HFFc6 (cell line): ENCODE measurements around the gene CD86. TPM values are rescaled to one million over a fixed set of nuclear protein-coding genes. Genes with fewer than 3 reads are reported as not detected.

Experiments
- DNase-seq: peaks from one replicate; pipeline ENCODE4 v3.0.0-alpha.2; 2018
- H3K27ac Mint-ChIP-seq: 2 replicates; pipeline ENCODE4 v1.8.0; 2020; ENCODE audit warnings: mild to moderate bottlenecking, mixed read lengths
- H3K27me3 Mint-ChIP-seq: 2 replicates; pipeline ENCODE4 v1.8.0; 2021; ENCODE audit warnings: mild to moderate bottlenecking, moderate library complexity, mixed read lengths; ENCODE audit not compliant: insufficient read depth
- H3K36me3 Mint-ChIP-seq: 2 replicates; pipeline ENCODE4 v1.8.0; 2021; ENCODE audit warnings: low read depth, mixed read lengths
- H3K4me1 Mint-ChIP-seq: 2 replicates; pipeline ENCODE4 v1.8.0; 2020; ENCODE audit warnings: low read depth, mixed read lengths
- H3K4me3 Mint-ChIP-seq: 2 replicates; pipeline ENCODE4 v1.8.0; 2020; ENCODE audit warnings: mild to moderate bottlenecking, moderate library complexity, mixed read lengths
- H3K9me3 Mint-ChIP-seq: 2 replicates; pipeline ENCODE4 v1.8.0; 2020; ENCODE audit warnings: mild to moderate bottlenecking, mixed read lengths
- CTCF ChIP-seq: fragments of 200-600 bp; sonication (generic); IDR thresholded peaks from 2 replicates; pipeline ENCODE4 v1.5.0; 2021; ENCODE audit warnings: antibody characterized with exemption, mild to moderate bottlenecking
- total RNA-seq, 6 experiments: library from RNA; stranded (reverse); fragmentation: NEBNext Ultra II Directional; extraction: Animal tissue kit (Norgen Biotek cat#: 25700); gene quantifications; 2 replicates in 1 of 6; 3 replicates in 5 of 6; pipeline ENCODE4 v1.2.3, GENCODE V29; 2021

CD86 gene
- total RNA-seq, 6 experiments from 2014 or later, result not detected

- H3K4me3 Mint-ChIP-seq, result no peak overlapping the region
- DNase-seq, result no peak
These were observed 3.1 kb downstream of the CD86 start for GRCh38 chr3:122058294-122058693.

GRCh38 chr3:122060040-122060698 is 5.0 kb downstream of the CD86 start:
- no peak for DNase-seq
- Mint-ChIP-seq H3K27ac (no peak overlapping the region), H3K4me1 (no peaks in the 10 kb centered on the region), H3K9me3 (no peaks in the 10 kb centered on the region), H3K4me3 (no peak overlapping the region), H3K27me3 (peaks cover 5% of the 10 kb centered on the region; the same call in 1 of the 2 replicates), H3K36me3 (no peaks in the 10 kb centered on the region)
- TF ChIP-seq CTCF, result no peak

More at GRCh38 chr3:122058294-122058693, 3.1 kb downstream of the CD86 start:
- Mint-ChIP-seq H3K27ac (no peak overlapping the region), H3K36me3 (no peaks in the 10 kb centered on the region), H3K9me3 (no peaks in the 10 kb centered on the region), H3K4me1 (no peaks in the 10 kb centered on the region), H3K27me3 (peaks cover 5% of the 10 kb centered on the region; the same call in 1 of the 2 replicates)
- TF ChIP-seq CTCF, result no peak

- no peak overlapping the region for H3K27ac Mint-ChIP-seq
- peaks cover 4% of the 10 kb centered on the region for H3K27me3 Mint-ChIP-seq
- TF ChIP-seq CTCF, result no peak
- no peaks in the 10 kb centered on the region for H3K9me3 Mint-ChIP-seq
- no peak for DNase-seq
- no peak overlapping the region for H3K4me3 Mint-ChIP-seq
- no peaks in the 10 kb centered on the region for H3K4me1 Mint-ChIP-seq
- no peaks in the 10 kb centered on the region for H3K36me3 Mint-ChIP-seq
These were observed 8.7 kb downstream of the CD86 start for GRCh38 chr3:122063908-122064307.

GRCh38 chr3:122064326-122064725 is 9.2 kb downstream of the CD86 start:
- DNase-seq, result no peak
- Mint-ChIP-seq H3K27me3 (peaks cover 3% of the 10 kb centered on the region), H3K27ac (no peak overlapping the region), H3K36me3 (no peaks in the 10 kb centered on the region), H3K4me1 (no peaks in the 10 kb centered on the region), H3K9me3 (no peaks in the 10 kb centered on the region), H3K4me3 (no peak overlapping the region)
- TF ChIP-seq CTCF, result no peak

- TF ChIP-seq CTCF, result no peak
- no peaks in the 10 kb centered on the region for H3K4me1 Mint-ChIP-seq
- H3K27ac Mint-ChIP-seq, result no peak overlapping the region
- no peak overlapping the region for H3K4me3 Mint-ChIP-seq
- H3K36me3 Mint-ChIP-seq, result no peaks in the 10 kb centered on the region
- H3K27me3 Mint-ChIP-seq, result peaks cover 5% of the 10 kb centered on the region
- H3K9me3 Mint-ChIP-seq, result no peaks in the 10 kb centered on the region
- no peak for DNase-seq
These were observed 11.4 kb downstream of the CD86 start for GRCh38 chr3:122066331-122067213.
